Effector memory CD4-positive, alpha-beta T cell (primary cell): Measurements from ENCODE around the gene CD33.
"Not testable (repeated sequence)": the region's sequence is repeated elsewhere in the genome, so short reads cannot be mapped to it uniquely, and the experiment has no call there.

ENCODE experiments used
- DNase-seq, 3 donors: peaks; one replicate each; pipeline ENCODE4 v3.0.0-alpha.2; 2020
- H3K27ac ChIP-seq: 2 replicates; pipeline ENCODE4 v1.7.0; 2013; ENCODE audit warnings: mild to moderate bottlenecking, low read length, moderate library complexity; ENCODE audit not compliant: insufficient read depth, poor library complexity, severe bottlenecking
- H3K27me3 ChIP-seq: replicated peaks from 2 replicates; pipeline ENCODE4 v1.7.0; 2013; ENCODE audit warnings: mild to moderate bottlenecking, low read length; ENCODE audit not compliant: insufficient read depth, control insufficient read depth, poor library complexity, severe bottlenecking
- H3K36me3 ChIP-seq: 2 replicates; pipeline ENCODE4 v1.7.0; 2013; ENCODE audit warnings: mild to moderate bottlenecking, low read length, moderate library complexity; ENCODE audit not compliant: control insufficient read depth, insufficient read depth
- H3K4me1 ChIP-seq: 2 replicates; pipeline ENCODE4 v1.7.0; 2013; ENCODE audit warnings: low read length, mild to moderate bottlenecking; ENCODE audit not compliant: control insufficient read depth, insufficient read depth, poor library complexity, severe bottlenecking
- H3K4me3 ChIP-seq: 2 replicates; pipeline ENCODE4 v1.7.0; 2013; ENCODE audit warnings: low read length, low read depth, mild to moderate bottlenecking; ENCODE audit not compliant: insufficient read depth, poor library complexity, severe bottlenecking
- H3K9me3 ChIP-seq: 2 replicates; pipeline ENCODE4 v1.7.0; 2013; ENCODE audit warnings: mild to moderate bottlenecking, low read length, moderate library complexity; ENCODE audit not compliant: control insufficient read depth

Gene CD33

DNA sequence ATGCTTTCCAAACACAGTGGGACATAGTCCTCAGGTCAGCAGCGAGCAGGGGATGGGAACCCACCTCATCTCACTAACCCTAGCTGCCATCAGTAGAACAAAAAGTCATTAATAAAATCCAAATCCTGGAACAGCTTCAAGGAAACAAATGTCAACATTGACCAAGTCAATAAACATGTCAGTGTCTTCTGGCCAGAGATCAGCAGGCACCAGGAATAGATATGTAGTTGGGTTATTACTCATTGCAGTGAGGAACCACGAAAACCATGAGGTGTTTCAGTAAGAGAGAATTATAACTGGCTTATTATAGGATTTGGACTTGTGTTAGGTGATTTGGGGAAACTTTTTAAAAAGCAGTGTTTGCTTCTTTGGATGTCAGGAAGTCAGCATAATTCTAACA, 17.1 kb upstream of the CD33 start:
- no peak for DNase-seq
- Histone ChIP-seq H3K36me3 (no peaks in the 10 kb centered on the region), H3K27me3 (no peaks in the 10 kb centered on the region), H3K27ac (no peak overlapping the region), H3K4me3 (no peak overlapping the region), H3K4me1 (no peaks in the 10 kb centered on the region), H3K9me3 (no peaks in the 10 kb centered on the region)

DNA sequence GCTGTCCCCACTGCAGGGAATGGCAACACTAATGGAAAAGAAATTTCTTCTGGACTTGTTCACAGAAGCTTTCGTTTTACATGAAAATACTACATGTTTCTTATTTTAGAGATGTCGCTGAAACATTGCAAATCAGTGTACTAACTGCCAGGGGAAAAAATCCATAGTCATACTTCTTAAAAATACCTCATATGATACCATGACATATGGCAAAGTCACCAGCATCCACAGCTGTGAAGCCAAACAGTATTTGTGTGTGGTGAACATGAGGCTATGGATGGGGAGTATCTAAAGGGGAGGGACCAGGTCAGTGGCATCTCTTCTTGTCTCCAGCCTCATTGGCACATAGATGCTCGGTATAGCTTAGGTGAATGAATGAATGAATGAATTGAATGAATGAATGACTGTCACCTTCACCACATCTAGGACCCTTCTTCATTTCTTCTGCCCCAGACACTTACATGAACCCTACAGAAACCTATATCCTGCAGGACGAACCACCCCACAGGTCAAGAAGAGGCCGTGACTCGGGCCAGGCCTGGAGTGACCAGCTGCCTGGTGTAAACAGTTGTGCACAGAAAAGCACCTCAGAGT, 14.6 kb upstream of the CD33 start:
- DNase-seq = no peak
- no peaks in the 10 kb centered on the region for H3K36me3 ChIP-seq
- H3K9me3 ChIP-seq = no peaks in the 10 kb centered on the region
- H3K27ac ChIP-seq = no peak overlapping the region
- no peaks in the 10 kb centered on the region for H3K4me1 ChIP-seq
- no peak overlapping the region for H3K4me3 ChIP-seq
- no peaks in the 10 kb centered on the region for H3K27me3 ChIP-seq

DNA sequence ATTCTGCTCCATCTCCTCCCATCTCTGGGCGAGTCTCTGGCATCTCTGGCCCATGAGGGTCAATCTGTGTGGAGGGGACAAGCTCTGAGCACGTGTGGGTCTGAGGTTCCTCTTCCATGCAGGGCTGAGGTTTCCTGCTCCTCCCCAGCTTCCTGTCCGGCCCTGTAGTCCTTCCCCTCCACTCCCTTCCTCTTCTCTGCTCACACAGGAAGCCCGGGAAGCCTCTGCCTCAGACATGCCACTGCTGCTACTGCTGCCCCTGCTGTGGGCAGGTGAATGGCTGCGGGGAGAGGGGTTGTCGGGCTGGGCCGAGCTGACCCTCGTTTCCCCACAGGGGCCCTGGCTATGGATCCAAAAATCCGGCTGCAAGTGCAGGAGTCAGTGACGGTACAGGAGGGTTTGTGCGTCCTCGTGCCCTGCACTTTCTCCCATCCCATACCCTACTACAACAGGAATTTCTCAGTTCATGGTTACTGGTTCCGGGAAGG, 14.0 kb upstream of the CD33 start:
- H3K4me3 ChIP-seq, H3K27ac ChIP-seq, H3K4me1 ChIP-seq, H3K27me3 ChIP-seq, DNase-seq, H3K36me3 ChIP-seq, H3K9me3 ChIP-seq: not testable (repeated sequence)

DNA sequence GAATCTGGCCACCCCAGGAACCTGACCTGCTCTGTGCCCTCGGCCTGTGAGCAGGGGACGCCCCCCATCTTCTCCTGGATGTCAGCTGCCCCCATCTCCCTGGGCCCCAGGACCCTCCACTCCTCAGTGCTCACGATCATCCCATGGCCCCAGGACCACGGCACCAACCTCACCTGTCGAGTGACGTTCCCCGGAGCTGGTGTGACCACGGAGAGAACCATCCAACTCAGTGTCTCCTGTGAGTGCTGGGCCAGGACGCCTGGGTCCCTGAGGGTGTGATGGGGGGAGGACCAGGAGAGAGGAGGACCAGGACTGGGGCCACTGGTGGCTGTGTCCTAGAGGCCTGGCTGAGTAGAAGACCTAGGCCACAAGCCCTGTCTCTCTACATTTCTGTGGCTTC, 13.0 kb upstream of the CD33 start:
- no peak for DNase-seq
- no peaks in the 10 kb centered on the region for H3K9me3 ChIP-seq
- H3K4me3 ChIP-seq = no peak overlapping the region
- no peak overlapping the region for H3K27ac ChIP-seq
- H3K27me3 ChIP-seq = no peaks in the 10 kb centered on the region
- H3K36me3 ChIP-seq = no peaks in the 10 kb centered on the region
- no peaks in the 10 kb centered on the region for H3K4me1 ChIP-seq

DNA sequence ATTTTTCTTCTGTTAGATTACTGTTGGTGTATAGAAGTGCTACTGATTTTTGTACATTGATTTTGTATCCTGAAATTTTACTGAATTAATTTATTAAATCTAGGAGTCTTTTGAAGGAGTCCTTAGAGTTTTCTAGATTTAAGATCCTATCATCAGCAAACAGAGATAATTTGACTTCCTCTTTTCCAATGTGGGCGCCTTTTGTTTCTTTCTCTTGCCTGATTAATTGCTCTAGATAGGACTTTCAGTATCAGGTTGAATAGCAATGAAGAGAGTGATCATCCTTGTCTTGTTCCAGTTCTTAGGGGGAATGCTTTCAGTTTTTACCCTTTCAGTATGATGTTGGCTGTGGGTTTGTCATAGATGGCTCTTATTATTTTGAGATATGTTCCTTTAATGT, 5.6 kb upstream of the CD33 start:
- Histone ChIP-seq H3K4me3 (no peak overlapping the region), H3K27ac (no peak overlapping the region), H3K27me3 (no peaks in the 10 kb centered on the region), H3K9me3 (no peaks in the 10 kb centered on the region), H3K4me1 (no peaks in the 10 kb centered on the region), H3K36me3 (no peaks in the 10 kb centered on the region)
- no peak for DNase-seq

DNA sequence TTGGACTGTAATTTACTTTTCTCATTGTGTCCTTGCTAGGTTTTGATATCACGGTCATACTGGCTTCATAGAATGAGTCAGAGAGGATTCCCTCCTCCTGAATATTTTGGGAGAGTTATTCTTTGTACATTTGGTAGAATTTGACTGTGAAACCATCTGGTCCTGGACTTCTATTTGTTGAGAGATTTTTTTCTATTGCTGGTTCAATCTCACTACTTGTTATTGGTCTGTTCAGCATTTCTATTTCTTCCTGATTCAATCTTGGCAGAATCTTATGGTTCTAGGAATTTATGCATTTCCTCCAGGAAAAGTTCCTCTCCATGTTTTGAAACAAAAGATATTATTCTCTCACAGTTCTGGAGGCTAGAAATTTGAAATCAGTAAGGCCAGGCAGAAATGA, 4.9 kb upstream of the CD33 start:
- H3K27me3 ChIP-seq = no peaks in the 10 kb centered on the region
- H3K4me3 ChIP-seq = no peak overlapping the region
- no peak overlapping the region for H3K27ac ChIP-seq
- no peaks in the 10 kb centered on the region for H3K36me3 ChIP-seq
- H3K9me3 ChIP-seq = no peaks in the 10 kb centered on the region
- no peak for DNase-seq
- H3K4me1 ChIP-seq = no peaks in the 10 kb centered on the region

DNA sequence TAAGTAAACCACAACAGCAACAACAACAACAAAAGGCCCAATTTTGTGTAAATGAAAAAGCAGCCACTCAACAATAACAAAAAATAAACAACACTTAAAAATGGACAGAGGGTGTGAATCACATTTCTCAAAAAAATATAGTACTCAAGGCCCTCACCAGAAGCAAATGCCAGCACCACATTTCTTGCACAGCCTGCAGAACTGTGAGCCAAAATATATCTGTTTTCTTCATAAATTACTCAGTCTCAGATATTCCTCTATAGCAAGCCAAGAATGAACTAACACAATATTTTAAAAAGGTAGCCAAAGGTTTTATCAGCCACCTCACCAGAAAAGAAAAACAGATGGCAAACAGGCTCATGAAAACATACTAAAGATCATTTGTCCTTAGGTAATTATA, 3.9 kb upstream of the CD33 start:
- Histone ChIP-seq H3K4me3 (no peak overlapping the region), H3K36me3 (no peaks in the 10 kb centered on the region), H3K27ac (no peak overlapping the region), H3K9me3 (no peaks in the 10 kb centered on the region), H3K4me1 (no peaks in the 10 kb centered on the region), H3K27me3 (no peaks in the 10 kb centered on the region)
- no peak for DNase-seq

DNA sequence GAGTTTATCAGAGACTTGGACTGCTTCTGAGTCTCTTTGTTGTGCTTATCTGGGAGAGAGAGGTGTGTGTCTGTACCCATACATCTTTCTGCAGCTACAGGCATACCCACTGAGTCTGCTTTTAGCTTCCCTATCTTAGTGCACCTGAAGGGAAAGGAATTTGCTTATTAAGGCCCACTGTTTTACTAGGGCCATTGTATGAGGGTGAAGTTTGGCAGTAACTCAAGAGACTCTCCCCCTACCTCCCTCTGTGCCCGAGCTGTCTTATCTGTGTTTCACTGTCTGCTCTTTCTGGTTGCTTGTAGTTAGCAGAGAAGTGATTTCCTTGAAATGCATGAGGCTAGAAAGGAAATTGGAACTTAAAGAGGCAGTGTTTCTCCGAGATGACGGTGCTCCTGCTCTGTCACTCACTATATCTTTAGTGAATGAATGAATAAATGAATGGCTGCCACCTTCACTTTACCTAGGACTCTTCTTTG, 678 bp upstream of the CD33 start:
- no peaks in the 10 kb centered on the region for H3K4me1 ChIP-seq

DNA sequence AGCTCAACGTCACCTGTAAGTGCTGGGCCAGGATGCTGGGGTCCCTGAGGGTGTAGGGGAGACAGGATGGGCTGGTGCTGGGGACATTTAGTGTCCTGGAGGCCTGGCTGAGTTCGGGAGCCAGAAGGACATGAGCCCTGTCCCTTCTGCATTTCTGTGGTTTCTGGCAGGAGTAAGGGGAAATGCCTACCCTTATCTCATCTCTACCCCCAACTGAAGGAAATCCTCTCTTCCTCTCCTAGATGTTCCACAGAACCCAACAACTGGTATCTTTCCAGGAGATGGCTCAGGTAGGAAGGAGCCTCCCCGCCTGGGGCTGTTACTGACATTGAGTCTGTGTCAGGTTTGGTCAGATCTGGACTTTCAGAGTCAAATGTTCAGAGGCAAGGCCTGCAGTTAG, 1.2 kb downstream of the CD33 start:
- H3K4me1 ChIP-seq = no peaks in the 10 kb centered on the region
- no peak overlapping the region for H3K4me3 ChIP-seq
- no peak for DNase-seq
- H3K36me3 ChIP-seq = no peaks in the 10 kb centered on the region
- H3K9me3 ChIP-seq = no peaks in the 10 kb centered on the region
- H3K27me3 ChIP-seq = no peaks in the 10 kb centered on the region
- H3K27ac ChIP-seq = no peak overlapping the region

More for the DNA sequence above, 678 bp upstream of the CD33 start:
- Histone ChIP-seq H3K36me3 (no peaks in the 10 kb centered on the region), H3K9me3 (no peaks in the 10 kb centered on the region), H3K4me3 (no peak overlapping the region), H3K27me3 (no peaks in the 10 kb centered on the region), H3K27ac (no peak overlapping the region)
- DNase-seq = no peak

DNA sequence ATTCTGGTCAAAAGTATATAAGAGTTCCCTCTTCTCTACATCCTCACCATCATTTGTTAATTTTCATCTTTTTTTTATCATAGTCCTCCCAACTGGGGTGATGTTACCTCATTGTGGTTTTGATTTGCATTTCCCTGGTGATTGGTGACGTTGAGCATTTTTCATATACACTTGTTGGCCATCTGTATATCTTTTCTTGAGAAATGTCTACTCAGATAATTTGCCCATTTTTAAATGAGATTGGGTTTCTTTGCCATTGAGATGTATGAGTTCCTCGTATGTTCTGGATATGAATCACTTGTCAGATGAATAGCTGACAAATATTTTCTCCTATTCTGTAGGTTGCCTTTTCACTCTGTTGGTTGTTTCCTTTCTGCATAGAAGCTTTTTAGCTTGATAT, 2.4 kb downstream of the CD33 start:
- no peak for DNase-seq
- Histone ChIP-seq H3K9me3 (no peaks in the 10 kb centered on the region), H3K36me3 (no peaks in the 10 kb centered on the region), H3K27me3 (no peaks in the 10 kb centered on the region), H3K27ac (no peak overlapping the region), H3K4me3 (no peak overlapping the region), H3K4me1 (no peaks in the 10 kb centered on the region)
